Measurements from ENCODE around the gene RABGAP1L. TPM values are rescaled to one million over a fixed set of nuclear protein-coding genes. Genes with fewer than 3 reads are reported as not detected.
"Not testable (repeated sequence)": the region's sequence is repeated elsewhere in the genome, so short reads cannot be mapped to it uniquely, and the experiment has no call there.

RABGAP1L gene
- total RNA-seq, 4 donors from 2014 or later = 38.8 to 54.7 (median 50.5) TPM

DNA sequence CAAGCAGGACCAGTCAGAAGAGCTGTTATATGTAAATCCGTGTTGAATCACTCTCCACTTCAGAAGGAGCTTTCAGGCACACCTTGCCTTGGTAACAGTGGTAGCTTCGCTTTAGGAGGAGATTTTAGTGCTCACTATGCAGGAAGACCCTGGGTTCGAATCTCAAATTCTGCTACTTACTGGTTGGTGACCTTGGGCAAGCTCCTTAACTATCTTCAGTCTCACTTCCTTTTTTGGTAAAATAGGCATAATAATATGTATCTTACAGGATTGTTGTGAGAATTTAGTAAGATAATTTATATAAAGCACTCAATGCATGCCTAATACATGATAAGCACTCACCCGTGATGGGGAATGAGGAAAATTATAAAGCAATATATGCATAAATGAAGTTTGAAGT lies 241.8 kb downstream of the RABGAP1L start:
- H3K4me3 ChIP-seq (ENCODE audit: low read depth, poor library complexity, severe bottlenecking) = no peak overlapping the region
- no peak for TF ChIP-seq POLR2A (IDR thresholded peaks at IDR 0.05)
- TF ChIP-seq, protein P1, sequence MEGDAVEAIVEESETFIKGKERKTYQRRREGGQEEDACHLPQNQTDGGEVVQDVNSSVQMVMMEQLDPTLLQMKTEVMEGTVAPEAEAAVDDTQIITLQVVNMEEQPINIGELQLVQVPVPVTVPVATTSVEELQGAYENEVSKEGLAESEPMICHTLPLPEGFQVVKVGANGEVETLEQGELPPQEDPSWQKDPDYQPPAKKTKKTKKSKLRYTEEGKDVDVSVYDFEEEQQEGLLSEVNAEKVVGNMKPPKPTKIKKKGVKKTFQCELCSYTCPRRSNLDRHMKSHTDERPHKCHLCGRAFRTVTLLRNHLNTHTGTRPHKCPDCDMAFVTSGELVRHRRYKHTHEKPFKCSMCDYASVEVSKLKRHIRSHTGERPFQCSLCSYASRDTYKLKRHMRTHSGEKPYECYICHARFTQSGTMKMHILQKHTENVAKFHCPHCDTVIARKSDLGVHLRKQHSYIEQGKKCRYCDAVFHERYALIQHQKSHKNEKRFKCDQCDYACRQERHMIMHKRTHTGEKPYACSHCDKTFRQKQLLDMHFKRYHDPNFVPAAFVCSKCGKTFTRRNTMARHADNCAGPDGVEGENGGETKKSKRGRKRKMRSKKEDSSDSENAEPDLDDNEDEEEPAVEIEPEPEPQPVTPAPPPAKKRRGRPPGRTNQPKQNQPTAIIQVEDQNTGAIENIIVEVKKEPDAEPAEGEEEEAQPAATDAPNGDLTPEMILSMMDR (IDR thresholded peaks at IDR 0.05) = no peak
- 95 to 98% methylated on average over 4 of the region's 4 CpGs for WGBS, 2 donors
- no peak for DNase-seq (ENCODE audit: low spot score in 2 of 2)
- intact Hi-C loops (cut with DNase I; ENCODE audit: low total_unique reads) = no loop called here

DNA sequence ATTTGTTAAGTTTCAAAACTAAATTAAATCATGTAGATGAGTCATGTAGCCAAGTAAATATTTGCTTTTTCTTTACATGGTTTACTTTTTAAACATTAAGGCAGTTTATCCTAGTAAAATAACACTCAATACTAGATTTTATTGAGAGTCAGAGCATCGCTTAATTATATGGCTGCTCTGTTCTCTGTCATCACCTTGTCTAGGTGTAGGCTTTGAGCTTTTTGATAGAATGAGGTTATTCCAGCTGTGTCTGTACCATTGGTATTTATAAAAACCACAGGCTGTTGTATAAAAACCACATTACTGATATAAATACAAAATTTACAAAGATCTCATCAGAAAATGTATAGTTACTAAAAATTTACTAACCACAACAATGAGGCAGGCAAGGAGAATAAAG lies 245.9 kb downstream of the RABGAP1L start:
- 93 to 95% methylated on average over 1 of the region's 1 CpG for WGBS, 2 donors
- TF ChIP-seq, protein P1 (IDR thresholded peaks at IDR 0.05) = no peak
- no peak for TF ChIP-seq POLR2A (IDR thresholded peaks at IDR 0.05)
- DNase-seq (ENCODE audit: low spot score in 2 of 2) = no peak
- intact Hi-C loops (cut with DNase I; ENCODE audit: low total_unique reads) = no loop called here
- no peak overlapping the region for H3K4me3 ChIP-seq (ENCODE audit: low read depth, poor library complexity, severe bottlenecking)

DNA sequence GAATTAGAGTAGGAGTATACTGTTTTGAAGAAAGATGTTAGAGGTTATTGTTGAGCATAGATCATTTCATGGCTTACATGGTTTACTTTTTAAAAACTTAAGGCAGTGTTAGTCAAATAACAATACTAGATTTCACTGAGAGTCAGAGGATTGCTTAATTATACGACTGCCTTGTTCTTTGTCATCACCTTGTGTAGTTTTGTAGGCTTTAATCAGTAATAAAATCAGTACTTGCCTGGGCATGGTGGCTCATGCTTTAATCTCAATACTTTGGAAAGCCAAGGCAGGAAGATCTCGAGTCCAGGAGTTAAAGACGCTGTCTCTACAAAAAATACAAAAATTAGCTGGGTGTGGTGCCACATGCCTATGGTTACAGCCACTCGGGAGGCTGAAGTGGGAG lies 247.1 kb downstream of the RABGAP1L start:
- WGBS, 2 donors = 49 to 79% methylated on average over 4 of the region's 4 CpGs
- intact Hi-C loops (cut with DNase I; ENCODE audit: low total_unique reads) = no loop called here
- no peak for DNase-seq (ENCODE audit: low spot score in 2 of 2)
- TF ChIP-seq, protein P1 (IDR thresholded peaks at IDR 0.05) = no peak
- no peak overlapping the region for H3K4me3 ChIP-seq (ENCODE audit: low read depth, poor library complexity, severe bottlenecking)

DNA sequence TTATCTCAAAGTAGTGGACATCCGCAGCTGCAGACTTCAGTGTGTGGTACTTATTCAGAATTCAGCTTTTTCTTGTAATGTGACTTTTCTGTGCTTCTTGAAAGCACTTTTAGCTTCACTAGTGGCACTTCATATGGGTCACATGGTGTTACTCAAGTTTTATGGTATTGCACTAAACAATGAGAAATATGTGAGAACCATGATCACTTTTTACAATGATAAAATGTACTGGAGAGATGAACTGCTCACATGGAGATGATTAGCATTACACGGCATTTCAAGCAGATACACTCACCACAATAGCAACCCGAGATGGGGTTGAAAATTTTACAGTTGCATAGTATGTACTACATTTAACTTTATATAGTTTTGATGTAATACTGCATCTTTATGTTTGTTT lies 248.3 kb downstream of the RABGAP1L start:
- H3K4me3 ChIP-seq (ENCODE audit: low read depth, poor library complexity, severe bottlenecking) = no peak overlapping the region
- WGBS, 2 donors = 70 to 76% methylated on average over 3 of the region's 3 CpGs
- intact Hi-C loops (cut with DNase I; ENCODE audit: low total_unique reads) = no loop called here

DNA sequence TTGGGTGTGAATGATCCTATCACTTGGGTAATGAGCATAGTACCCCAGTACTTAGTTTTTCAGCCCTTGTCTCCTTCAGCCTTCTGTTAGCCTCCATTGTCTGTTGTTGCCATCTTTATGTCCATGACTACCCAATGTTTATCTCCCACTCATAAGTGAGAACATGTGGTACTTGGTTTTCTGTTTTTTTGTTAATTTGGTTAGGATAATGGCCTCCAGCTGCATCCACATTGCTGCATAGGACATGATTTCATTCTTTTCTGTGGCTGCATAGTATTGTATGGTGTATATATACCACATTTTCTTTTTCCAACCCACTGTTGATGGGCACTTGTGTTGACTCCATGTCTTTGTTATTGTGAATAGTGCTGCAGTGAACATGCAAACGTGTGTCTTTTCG lies 248.8 kb downstream of the RABGAP1L start:
- TF ChIP-seq, protein P1 (IDR thresholded peaks at IDR 0.05) = no peak
- TF ChIP-seq POLR2A (IDR thresholded peaks at IDR 0.05) = no peak
- intact Hi-C loops (cut with DNase I; ENCODE audit: low total_unique reads) = no loop called here
- H3K4me3 ChIP-seq (ENCODE audit: low read depth, poor library complexity, severe bottlenecking) = no peak overlapping the region
- WGBS, 2 donors = 45 to 89% methylated on average over 2 of the region's 2 CpGs
- DNase-seq (ENCODE audit: low spot score in 2 of 2) = no peak

More for the DNA sequence above, 248.3 kb downstream of the RABGAP1L start:
- no peak for TF ChIP-seq POLR2A (IDR thresholded peaks at IDR 0.05)
- TF ChIP-seq, protein P1 (IDR thresholded peaks at IDR 0.05) = no peak
- no peak for DNase-seq (ENCODE audit: low spot score in 2 of 2)

DNA sequence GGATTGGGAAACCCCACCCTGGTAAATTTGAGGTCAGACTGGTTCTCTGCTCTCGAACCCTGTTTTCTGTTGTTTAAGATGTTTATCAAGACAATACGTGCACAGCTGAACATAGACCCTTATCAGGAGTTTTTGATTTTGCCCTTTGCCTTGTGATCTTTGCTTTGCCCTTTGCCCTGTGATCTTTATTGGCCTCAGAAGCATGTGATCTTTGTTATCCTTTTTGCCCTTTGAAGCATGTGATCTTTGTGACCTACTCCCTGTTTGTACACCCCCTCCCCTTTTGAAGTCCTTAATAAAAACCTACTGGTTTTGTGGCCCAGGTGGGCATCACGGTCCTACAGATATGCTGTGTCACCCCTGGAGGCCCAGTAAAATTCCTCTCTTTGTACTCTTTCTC lies 250.5 kb downstream of the RABGAP1L start:
- DNase-seq (ENCODE audit: low spot score in 2 of 2); H3K4me3 ChIP-seq (ENCODE audit: low read depth, poor library complexity, severe bottlenecking); intact Hi-C loops (cut with DNase I; ENCODE audit: low total_unique reads): not testable (repeated sequence)
- WGBS, 2 donors = 93 to 98% methylated on average over 3 of the region's 3 CpGs

All from lower leg skin (tissue), 4 donors.